Hematopoietic multipotent progenitor cell (in vitro differentiated cells): ENCODE data around the gene CRYZ. TPM values are rescaled to one million over a fixed set of nuclear protein-coding genes. Genes with fewer than 3 reads are reported as not detected.

ENCODE experiments used
- DNase-seq, 3 donors: peaks; one replicate each; pipeline ENCODE4 v3.0.0-alpha.2; 2011 to 2015; ENCODE audit warnings: low read depth in 2 of 3, low spot score in 2 of 3
- total RNA-seq: library from RNA; depleted of rRNA; stranded (reverse); fragments of >200 nt; gene quantifications from one replicate; pipeline ENCODE4 v1.2.3, GENCODE V29; 2012

Gene CRYZ
- total RNA-seq, 1 donor = 14.0 TPM

GRCh38 chr1:74731399-74732052, 1.3 kb downstream of the CRYZ start:
- no peak for DNase-seq

- no peak for DNase-seq
Observed at GRCh38 chr1:74729741-74730478, 2.9 kb downstream of the CRYZ start.

- no peak for DNase-seq
Observed at GRCh38 chr1:74728736-74729135, 4.1 kb downstream of the CRYZ start.

GRCh38 chr1:74726063-74726462, 6.8 kb downstream of the CRYZ start:
- DNase-seq = no peak

- no peak for DNase-seq
Observed at GRCh38 chr1:74717626-74718025, 15.2 kb downstream of the CRYZ start.

- DNase-seq = no peak
Observed at GRCh38 chr1:74716822-74717221, 16.0 kb downstream of the CRYZ start.

- no peak for DNase-seq
Observed at GRCh38 chr1:74715806-74716205, 17.0 kb downstream of the CRYZ start.

- DNase-seq = no peak
Observed at GRCh38 chr1:74715236-74715502, 17.7 kb downstream of the CRYZ start.

GRCh38 chr1:74714429-74715235, 18.2 kb downstream of the CRYZ start:
- no peak for DNase-seq

GRCh38 chr1:74713849-74714248, 19.0 kb downstream of the CRYZ start:
- DNase-seq = no peak

GRCh38 chr1:74712881-74713280, 20.0 kb downstream of the CRYZ start:
- DNase-seq = no peak

- DNase-seq = no peak
Observed at GRCh38 chr1:74703386-74704182, 29.3 kb downstream of the CRYZ start.

- DNase-seq = no peak
Observed at GRCh38 chr1:74699331-74699730, 33.5 kb downstream of the CRYZ start.

- no peak for DNase-seq
Observed at GRCh38 chr1:74697832-74698231, 35.0 kb downstream of the CRYZ start.

- DNase-seq = no peak
Observed at GRCh38 chr1:74693473-74693872, 39.4 kb downstream of the CRYZ start.

- DNase-seq = no peak
Observed at GRCh38 chr1:74690909-74691308, 41.9 kb downstream of the CRYZ start.

GRCh38 chr1:74690364-74690696, 42.5 kb downstream of the CRYZ start:
- DNase-seq = no peak

GRCh38 chr1:74689621-74690363, 43.1 kb downstream of the CRYZ start:
- peak; percentile 7 to 77 (median 45) for DNase-seq

- no peak for DNase-seq
Observed at GRCh38 chr1:74686928-74687327, 45.9 kb downstream of the CRYZ start.

GRCh38 chr1:74684301-74684700, 48.5 kb downstream of the CRYZ start:
- no peak for DNase-seq
